T-helper 1 cell (primary cell): ENCODE data around the gene PLD5.
"Not testable (repeated sequence)": the region's sequence is repeated elsewhere in the genome, so short reads cannot be mapped to it uniquely, and the experiment has no call there.

Experiments
- DNase-seq, 5 donors: peaks; one replicate each; pipeline ENCODE4 v3.0.0-alpha.2; 2012 to 2020

PLD5 gene

DNA sequence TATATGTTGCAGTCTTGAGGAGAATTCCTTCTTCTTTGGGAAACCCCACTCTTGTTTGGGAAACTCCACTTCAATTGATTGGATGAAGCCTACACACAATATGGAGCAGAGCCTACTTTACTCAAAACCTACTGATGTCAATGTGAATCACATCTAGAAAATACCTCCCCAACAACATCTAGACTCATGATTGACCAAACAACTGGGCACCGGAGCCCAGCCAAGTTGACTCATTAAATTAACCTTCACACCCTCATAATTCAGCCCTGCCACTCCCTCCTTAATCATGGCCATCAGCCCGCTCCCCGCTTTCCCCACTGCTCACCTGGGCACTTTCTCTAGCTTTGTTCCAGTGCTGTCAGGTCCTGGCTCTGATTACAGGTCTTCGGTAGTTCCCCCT lies 317.5 kb downstream of the PLD5 start:
- no peak for DNase-seq

GRCh38 chr1:242205622-242206489 lies 318.6 kb downstream of the PLD5 start:
- DNase-seq, result no peak

DNA sequence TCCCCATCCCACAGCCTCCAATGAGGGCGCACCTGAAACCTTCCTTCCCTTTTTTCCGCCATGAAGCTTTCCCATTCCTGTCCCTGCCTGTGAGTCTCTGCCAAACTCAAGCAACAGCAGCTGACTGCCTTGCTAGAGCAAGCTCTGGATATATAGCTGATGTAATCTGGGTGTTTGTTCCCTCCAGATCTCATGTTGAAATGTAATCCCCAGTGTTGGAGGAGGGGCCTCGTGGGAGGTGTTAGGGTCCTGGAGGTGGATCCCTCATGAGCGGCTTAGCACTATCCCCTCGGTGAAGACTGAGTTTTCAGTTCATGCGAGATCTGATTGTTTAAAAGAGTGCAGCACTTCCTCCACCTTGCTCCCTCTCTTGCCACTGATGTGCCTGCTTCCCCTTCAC lies 321.2 kb downstream of the PLD5 start:
- no peak for DNase-seq

DNA sequence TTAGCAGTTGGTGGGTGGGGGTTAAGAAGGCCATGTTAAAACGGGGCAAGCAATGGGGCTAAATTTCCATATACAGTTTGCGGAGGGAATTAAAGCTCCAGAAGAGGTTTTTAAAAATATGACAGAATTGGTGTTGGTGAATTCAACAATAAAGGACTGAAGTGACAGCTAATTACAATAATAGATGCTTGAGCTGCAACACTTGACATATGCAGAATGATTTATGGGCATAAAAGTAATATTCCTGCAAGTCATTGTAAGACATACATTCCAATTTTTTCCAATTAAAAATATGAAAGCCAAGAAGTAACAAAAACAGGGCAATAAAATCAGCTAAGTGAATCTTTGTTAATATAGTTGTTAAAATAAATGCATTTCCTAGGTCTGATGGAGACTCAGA lies 323.4 kb downstream of the PLD5 start:
- DNase-seq, result no peak

- DNase-seq, result no peak
Measured at GRCh38 chr1:242199776-242200458, 324.6 kb downstream of the PLD5 start.

- no peak for DNase-seq
Measured at GRCh38 chr1:242197907-242198820, 326.3 kb downstream of the PLD5 start.

- DNase-seq, result no peak
Measured at GRCh38 chr1:242196914-242197313, 327.6 kb downstream of the PLD5 start.

GRCh38 chr1:242196101-242196500 lies 328.4 kb downstream of the PLD5 start:
- DNase-seq, result no peak

- DNase-seq, result no peak
Measured at GRCh38 chr1:242189591-242189990, 334.9 kb downstream of the PLD5 start.

DNA sequence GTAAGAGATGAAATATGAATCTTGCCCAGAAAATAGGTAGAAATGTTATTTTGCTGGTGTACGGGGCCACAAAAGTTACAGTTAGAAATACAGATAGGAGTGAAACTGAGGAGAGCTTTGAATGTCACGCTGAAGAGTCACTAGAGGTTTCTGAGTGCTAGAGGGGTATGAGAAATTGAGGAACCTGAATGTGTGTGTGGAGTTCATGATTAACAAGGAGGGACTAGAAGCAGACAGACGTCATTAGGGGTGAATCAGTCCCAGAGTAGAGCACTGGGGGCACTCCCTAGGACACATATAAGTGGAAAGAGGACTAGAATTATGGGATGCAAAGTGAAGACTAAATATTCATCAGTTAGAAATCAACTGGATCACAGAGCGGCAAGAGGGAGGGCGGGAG lies 336.7 kb downstream of the PLD5 start:
- no peak for DNase-seq

DNA sequence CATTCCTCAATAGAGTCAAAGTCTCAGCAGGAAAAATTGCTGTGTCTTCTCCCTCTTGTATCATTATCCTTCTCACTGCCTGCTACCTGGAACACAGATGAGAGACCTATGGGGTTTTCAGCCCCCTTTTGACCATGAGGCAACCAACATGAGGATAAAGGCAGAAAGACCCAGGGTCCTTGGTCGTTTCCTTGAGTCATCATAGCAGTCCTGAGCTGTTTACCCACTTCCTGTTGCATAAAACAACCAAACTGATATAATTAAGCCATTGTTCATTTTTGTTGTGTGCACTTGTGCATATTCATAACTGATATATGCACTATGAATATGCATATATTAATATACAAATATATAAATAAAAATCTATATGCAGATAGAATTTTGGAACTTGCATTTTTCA lies 337.3 kb downstream of the PLD5 start:
- no peak for DNase-seq

DNA sequence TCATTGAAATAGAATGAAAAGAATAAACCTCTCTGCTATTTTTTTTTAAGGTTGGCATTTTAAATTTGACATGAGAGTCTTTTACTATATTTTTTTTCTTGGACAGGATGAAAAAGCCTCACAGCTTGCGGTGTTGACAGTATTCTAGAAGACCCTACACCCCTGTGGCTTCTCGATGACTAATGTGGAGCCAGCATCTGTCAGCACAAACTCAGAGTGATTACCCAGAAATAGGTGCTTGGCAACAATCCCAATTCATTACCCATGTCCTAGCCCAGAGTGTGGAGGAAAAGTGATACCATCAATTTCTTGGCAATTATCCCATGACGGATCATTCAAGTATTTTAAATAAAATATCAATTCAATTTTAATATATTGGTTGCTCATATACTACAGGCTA lies 338.8 kb downstream of the PLD5 start:
- DNase-seq, result no peak

- no peak for DNase-seq
Measured at GRCh38 chr1:242184955-242185354, 339.5 kb downstream of the PLD5 start.

DNA sequence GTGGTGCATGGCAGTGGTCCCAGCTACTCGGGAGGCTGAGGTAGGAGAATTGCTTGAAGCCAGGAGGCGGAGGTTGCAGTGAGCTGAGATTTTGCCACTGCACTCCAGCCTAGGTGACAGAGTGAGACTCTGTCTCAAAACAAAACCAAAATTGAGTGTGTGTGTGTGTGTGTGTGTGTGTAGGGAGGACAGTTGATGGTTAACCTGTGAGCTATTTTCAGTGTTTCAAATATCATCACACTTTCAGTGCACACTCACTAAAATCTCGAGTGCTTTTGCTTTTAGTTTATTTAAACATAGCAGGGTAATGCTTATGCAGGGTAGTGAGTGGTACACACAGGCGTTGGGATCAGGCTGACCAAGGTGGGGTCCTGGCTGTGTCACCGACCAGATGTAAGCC lies 344.7 kb downstream of the PLD5 start:
- DNase-seq, result not testable (repeated sequence)

- DNase-seq, result no peak
Measured at GRCh38 chr1:242178924-242179708, 345.4 kb downstream of the PLD5 start.

- DNase-seq, result no peak
Measured at GRCh38 chr1:242178436-242178835, 346.1 kb downstream of the PLD5 start.

GRCh38 chr1:242162140-242162539 lies 362.4 kb downstream of the PLD5 start:
- no peak for DNase-seq

DNA sequence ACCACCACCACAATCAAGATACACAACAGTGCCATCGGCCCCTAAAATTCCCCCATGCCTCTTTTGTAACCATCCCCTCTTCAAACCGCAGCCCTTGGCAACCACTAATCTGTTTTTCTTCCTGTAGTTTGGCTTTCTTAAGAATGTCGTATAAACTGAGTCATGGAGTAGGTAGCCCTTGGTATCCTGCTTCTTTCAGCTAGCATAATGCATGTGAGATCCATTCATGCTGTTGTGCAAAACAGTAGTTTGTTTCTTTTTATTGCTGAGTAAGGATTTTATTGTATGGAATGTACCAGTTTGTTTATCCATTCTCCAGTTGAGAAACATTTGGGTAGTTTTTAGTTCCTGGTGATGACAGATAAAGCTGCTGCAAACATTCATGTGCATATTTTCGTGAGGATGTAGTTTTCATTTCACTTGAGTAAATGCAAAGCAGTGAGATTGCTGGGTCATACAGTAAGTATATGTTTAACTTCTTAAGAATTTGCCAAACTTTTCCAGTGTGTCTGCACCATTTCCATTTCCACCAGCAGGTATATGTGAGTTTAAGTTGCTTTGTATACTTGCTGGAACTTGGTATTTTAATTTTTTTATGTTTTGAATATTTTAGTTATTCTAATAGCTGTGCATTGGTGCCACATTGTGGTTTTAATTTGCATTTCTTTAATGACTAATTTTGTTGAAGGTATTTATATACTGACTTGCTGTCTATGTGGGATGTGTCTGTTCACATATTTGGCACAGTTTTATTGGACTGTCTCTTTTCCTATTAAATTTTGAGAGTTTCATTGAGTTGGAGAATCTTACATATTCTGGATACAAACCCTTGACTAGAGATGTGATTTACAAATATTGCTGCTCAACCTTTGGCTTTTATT lies 377.2 kb downstream of the PLD5 start:
- no peak for DNase-seq

- no peak for DNase-seq
Measured at GRCh38 chr1:242146652-242147051, 377.8 kb downstream of the PLD5 start.

DNA sequence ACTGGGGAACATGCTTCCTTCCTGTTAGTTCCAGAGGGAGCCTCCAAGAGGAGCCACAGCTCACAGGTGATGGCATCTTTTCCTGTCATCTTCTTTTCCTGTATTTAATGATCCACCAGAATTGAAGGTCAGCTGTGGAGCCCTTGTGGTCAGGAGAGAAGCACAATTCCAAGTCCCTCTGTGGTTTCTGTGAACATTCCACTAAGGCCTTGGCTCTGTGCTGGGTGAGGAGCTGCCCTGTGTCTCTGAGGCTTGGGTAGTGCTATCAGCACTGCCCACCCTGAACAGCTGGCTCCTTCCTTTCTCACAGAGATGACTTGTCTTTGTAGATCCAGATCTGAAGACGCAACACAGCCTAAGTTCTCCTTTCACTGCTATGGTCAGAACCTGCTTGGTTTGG lies 383.7 kb downstream of the PLD5 start:
- no peak for DNase-seq

GRCh38 chr1:242139986-242140385 lies 384.5 kb downstream of the PLD5 start:
- no peak for DNase-seq
